GM12874 (cell line): ENCODE data around the gene NOTCH3.
A peak's percentile ranks its signal among the peaks of the same experiment; 100 is the strongest.

Experiments used
- CTCF ChIP-seq: IDR thresholded peaks from 2 replicates; pipeline ENCODE4 v1.5.1; 2011; ENCODE audit warnings: low read depth, mild to moderate bottlenecking, control low read depth, low read length, moderate library complexity; ENCODE audit not compliant: insufficient read depth

NOTCH3 gene

GRCh38 chr19:15180451-15181390 is 20.1 kb downstream of the NOTCH3 start:
- TF ChIP-seq CTCF, result no peak

GRCh38 chr19:15178629-15179308 is 22.0 kb downstream of the NOTCH3 start:
- TF ChIP-seq CTCF, result no peak

- TF ChIP-seq CTCF, result peak; percentile 98
Observed at GRCh38 chr19:15177269-15178116, 23.3 kb downstream of the NOTCH3 start.

GRCh38 chr19:15175609-15176008 is 25.2 kb downstream of the NOTCH3 start:
- TF ChIP-seq CTCF, result no peak

GRCh38 chr19:15173746-15174404 is 26.9 kb downstream of the NOTCH3 start:
- 0 out of 2 replicates have a peak, but pooled peaks have one; percentile 1 for TF ChIP-seq CTCF

GRCh38 chr19:15170345-15170744 is 30.4 kb downstream of the NOTCH3 start:
- no peak for TF ChIP-seq CTCF
